ENCODE results near the gene NRAP.

DNA sequence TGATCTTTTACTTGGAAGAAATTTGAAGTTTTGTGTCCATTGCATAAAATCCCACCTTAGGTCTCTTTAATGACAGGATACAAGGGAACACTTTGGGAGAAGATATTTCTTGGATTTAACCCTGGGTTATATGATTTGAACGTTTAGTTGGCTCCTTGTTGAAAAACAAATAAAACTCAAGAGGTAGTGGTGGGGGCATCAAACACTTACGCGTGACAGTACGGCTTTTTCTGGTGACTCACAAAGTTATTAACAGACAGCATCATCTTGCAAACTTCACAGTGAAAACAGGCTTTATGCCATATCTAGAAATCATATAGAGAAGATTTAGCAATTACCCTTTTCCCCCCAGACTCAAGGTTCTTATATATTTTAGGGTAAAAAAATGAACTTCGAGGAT, 699 bp downstream of the NRAP start:
- TF ChIP-seq FOS (IDR thresholded peaks at IDR 0.05; ENCODE audit: borderline replicate concordance, extremely low read depth, insufficient read length) (no peak), ZNF274 (IDR thresholded peaks at IDR 0.05; ENCODE audit: insufficient read depth, insufficient read length) (no peak), BRCA1 (IDR thresholded peaks at IDR 0.05; ENCODE audit: low read depth, low read length) (no peak), BHLHE40 (IDR thresholded peaks at IDR 0.05; ENCODE audit: borderline replicate concordance in 1 of 2, low read depth in 2 of 2, low read length in 1 of 2) (no peak), E2F8 (IDR thresholded peaks at IDR 0.05; ENCODE audit: low read depth, partially characterized antibody) (no peak), SMC3 (IDR thresholded peaks at IDR 0.05; ENCODE audit: borderline replicate concordance, low read length) (no peak), MTA3 (IDR thresholded peaks at IDR 0.05; ENCODE audit: borderline replicate concordance, low read length) (no peak), TBL1XR1 (IDR thresholded peaks at IDR 0.05; ENCODE audit: low read depth, low read length) (no peak)
- TF ChIP-seq, protein P1, sequence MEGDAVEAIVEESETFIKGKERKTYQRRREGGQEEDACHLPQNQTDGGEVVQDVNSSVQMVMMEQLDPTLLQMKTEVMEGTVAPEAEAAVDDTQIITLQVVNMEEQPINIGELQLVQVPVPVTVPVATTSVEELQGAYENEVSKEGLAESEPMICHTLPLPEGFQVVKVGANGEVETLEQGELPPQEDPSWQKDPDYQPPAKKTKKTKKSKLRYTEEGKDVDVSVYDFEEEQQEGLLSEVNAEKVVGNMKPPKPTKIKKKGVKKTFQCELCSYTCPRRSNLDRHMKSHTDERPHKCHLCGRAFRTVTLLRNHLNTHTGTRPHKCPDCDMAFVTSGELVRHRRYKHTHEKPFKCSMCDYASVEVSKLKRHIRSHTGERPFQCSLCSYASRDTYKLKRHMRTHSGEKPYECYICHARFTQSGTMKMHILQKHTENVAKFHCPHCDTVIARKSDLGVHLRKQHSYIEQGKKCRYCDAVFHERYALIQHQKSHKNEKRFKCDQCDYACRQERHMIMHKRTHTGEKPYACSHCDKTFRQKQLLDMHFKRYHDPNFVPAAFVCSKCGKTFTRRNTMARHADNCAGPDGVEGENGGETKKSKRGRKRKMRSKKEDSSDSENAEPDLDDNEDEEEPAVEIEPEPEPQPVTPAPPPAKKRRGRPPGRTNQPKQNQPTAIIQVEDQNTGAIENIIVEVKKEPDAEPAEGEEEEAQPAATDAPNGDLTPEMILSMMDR (IDR thresholded peaks at IDR 0.05 in 2 of 3, conservative IDR thresholded peaks at IDR 0.05 in 1 of 3; ENCODE audit: control insufficient read depth in 2 of 3, extremely low read depth in 1 of 3, insufficient read depth in 1 of 3, low read depth in 3 of 3, low read length in 3 of 3): no peak

Measured in GM12878 (cell line).